Neutrophil (primary cell): ENCODE data around the gene ADAMTS8.

Experiments used
- H3K27ac ChIP-seq: fragments of 200-600 bp; sonication (generic); 2 replicates; pipeline ENCODE4 v1.5.1; 2016; ENCODE audit warnings: mild to moderate bottlenecking, moderate library complexity
- H3K27me3 ChIP-seq: fragments of 200-600 bp; sonication (generic); 2 replicates; pipeline ENCODE4 v1.6.0; 2016; ENCODE audit warnings: mild to moderate bottlenecking
- H3K36me3 ChIP-seq: fragments of 200-600 bp; sonication (generic); 2 replicates; pipeline ENCODE4 v1.5.1; 2017
- H3K4me1 ChIP-seq, 2 experiments: fragments of 200-600 bp in 1 of 2; sonication (generic) in 1 of 2; 1 replicate in 1 of 2; 2 replicates in 1 of 2; pipeline versions ENCODE4 v1.5.1 to v1.6.1; 2013 to 2016; ENCODE audit warnings: low read depth in 1 of 2, low read length in 1 of 2, mild to moderate bottlenecking in 1 of 2, moderate library complexity in 1 of 2; ENCODE audit not compliant: control insufficient read depth in 1 of 2, insufficient read depth in 1 of 2
- H3K4me3 ChIP-seq, 2 experiments: fragments of 200-600 bp in 1 of 2; sonication (generic) in 1 of 2; 1 replicate in 1 of 2; 2 replicates in 1 of 2; pipeline ENCODE4 v1.5.1; 2013 to 2016; ENCODE audit warnings: low read depth in 1 of 2, low read length in 1 of 2, mild to moderate bottlenecking in 1 of 2, moderate library complexity in 1 of 2
- H3K9me3 ChIP-seq: fragments of 200-600 bp; sonication (generic); 2 replicates; pipeline ENCODE4 v1.5.1; 2016
- CTCF ChIP-seq: fragments of 200-600 bp; sonication (generic); IDR thresholded peaks from 2 replicates; pipeline ENCODE4 v1.5.1; 2016; ENCODE audit warnings: antibody characterized with exemption

The ADAMTS8 gene

GRCh38 chr11:130422251-130422995 is 6.0 kb downstream of the ADAMTS8 start:
- H3K4me3 ChIP-seq, result no peak overlapping the region
- TF ChIP-seq CTCF, result no peak
- H3K9me3 ChIP-seq, result no peaks in the 10 kb centered on the region
- no peaks in the 10 kb centered on the region for H3K36me3 ChIP-seq
- no peak overlapping the region for H3K27ac ChIP-seq
- H3K4me1 ChIP-seq, result peaks cover 4 to 6% of the 10 kb centered on the region in 2 experiments
- H3K27me3 ChIP-seq, result peaks cover 83% of the 10 kb centered on the region

GRCh38 chr11:130421697-130422096 is 6.7 kb downstream of the ADAMTS8 start:
- H3K27me3 ChIP-seq, result peaks cover 79% of the 10 kb centered on the region
- no peak overlapping the region for H3K27ac ChIP-seq
- peaks cover 4 to 6% of the 10 kb centered on the region in 2 experiments for H3K4me1 ChIP-seq
- TF ChIP-seq CTCF, result no peak
- H3K36me3 ChIP-seq, result no peaks in the 10 kb centered on the region
- H3K4me3 ChIP-seq, result no peak overlapping the region
- no peaks in the 10 kb centered on the region for H3K9me3 ChIP-seq

GRCh38 chr11:130421199-130421585 is 7.2 kb downstream of the ADAMTS8 start:
- H3K27me3 ChIP-seq, result peaks cover 79% of the 10 kb centered on the region
- H3K36me3 ChIP-seq, result no peaks in the 10 kb centered on the region
- H3K27ac ChIP-seq, result no peak overlapping the region
- peaks cover 4 to 6% of the 10 kb centered on the region in 2 experiments for H3K4me1 ChIP-seq
- H3K4me3 ChIP-seq, result no peak overlapping the region
- no peaks in the 10 kb centered on the region for H3K9me3 ChIP-seq
- no peak for TF ChIP-seq CTCF

- Histone ChIP-seq H3K9me3 (no peaks in the 10 kb centered on the region), H3K4me3 (no peak overlapping the region), H3K4me1 (peaks cover 4 to 6% of the 10 kb centered on the region in 2 experiments), H3K27me3 (peaks cover 78% of the 10 kb centered on the region), H3K27ac (no peak overlapping the region), H3K36me3 (no peaks in the 10 kb centered on the region)
- no peak for TF ChIP-seq CTCF
Measured at GRCh38 chr11:130420478-130421198, 7.8 kb downstream of the ADAMTS8 start.

GRCh38 chr11:130418756-130419155 is 9.7 kb downstream of the ADAMTS8 start:
- Histone ChIP-seq H3K27ac (no peak overlapping the region), H3K27me3 (peaks cover 75% of the 10 kb centered on the region), H3K4me3 (no peak overlapping the region), H3K9me3 (no peaks in the 10 kb centered on the region), H3K4me1 (peaks cover 4 to 6% of the 10 kb centered on the region in 2 experiments), H3K36me3 (no peaks in the 10 kb centered on the region)
- no peak for TF ChIP-seq CTCF
